ENCODE data around the gene AFG1L.

AFG1L gene

DNA sequence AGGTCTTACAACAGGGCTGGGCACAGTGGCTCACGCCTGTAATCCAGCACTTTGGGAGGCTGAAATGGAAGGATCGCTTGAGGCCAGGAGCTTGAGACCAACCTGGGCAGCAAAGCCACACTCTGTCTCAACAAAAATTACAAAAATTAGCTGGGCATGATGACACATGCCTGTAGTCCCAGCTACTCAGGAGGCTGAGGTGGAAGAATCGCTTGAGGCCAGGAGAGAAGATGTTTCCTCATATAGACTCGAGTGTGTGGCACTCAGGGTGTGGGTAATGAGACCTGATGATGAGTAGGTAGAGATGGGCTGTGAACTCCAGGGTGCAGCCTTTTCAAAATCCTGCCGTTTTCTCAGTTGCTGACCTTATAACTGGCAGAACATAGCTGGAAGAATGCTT lies 140.5 kb downstream of the AFG1L start:
- no peak overlapping the region for H3K27ac ChIP-seq (replicated peaks)
- peak in 1 of 2 experiments; percentile 21 for DNase-seq (ENCODE audit: low read depth in 1 of 2, low spot score in 1 of 2)
- TF ChIP-seq, protein P1, sequence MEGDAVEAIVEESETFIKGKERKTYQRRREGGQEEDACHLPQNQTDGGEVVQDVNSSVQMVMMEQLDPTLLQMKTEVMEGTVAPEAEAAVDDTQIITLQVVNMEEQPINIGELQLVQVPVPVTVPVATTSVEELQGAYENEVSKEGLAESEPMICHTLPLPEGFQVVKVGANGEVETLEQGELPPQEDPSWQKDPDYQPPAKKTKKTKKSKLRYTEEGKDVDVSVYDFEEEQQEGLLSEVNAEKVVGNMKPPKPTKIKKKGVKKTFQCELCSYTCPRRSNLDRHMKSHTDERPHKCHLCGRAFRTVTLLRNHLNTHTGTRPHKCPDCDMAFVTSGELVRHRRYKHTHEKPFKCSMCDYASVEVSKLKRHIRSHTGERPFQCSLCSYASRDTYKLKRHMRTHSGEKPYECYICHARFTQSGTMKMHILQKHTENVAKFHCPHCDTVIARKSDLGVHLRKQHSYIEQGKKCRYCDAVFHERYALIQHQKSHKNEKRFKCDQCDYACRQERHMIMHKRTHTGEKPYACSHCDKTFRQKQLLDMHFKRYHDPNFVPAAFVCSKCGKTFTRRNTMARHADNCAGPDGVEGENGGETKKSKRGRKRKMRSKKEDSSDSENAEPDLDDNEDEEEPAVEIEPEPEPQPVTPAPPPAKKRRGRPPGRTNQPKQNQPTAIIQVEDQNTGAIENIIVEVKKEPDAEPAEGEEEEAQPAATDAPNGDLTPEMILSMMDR (IDR thresholded peaks at IDR 0.05; ENCODE audit: insufficient read depth, low read length): no peak
- TF ChIP-seq SPI1 (IDR thresholded peaks at IDR 0.05; ENCODE audit: borderline replicate concordance, low read depth): no peak
- TF ChIP-seq, protein P2, sequence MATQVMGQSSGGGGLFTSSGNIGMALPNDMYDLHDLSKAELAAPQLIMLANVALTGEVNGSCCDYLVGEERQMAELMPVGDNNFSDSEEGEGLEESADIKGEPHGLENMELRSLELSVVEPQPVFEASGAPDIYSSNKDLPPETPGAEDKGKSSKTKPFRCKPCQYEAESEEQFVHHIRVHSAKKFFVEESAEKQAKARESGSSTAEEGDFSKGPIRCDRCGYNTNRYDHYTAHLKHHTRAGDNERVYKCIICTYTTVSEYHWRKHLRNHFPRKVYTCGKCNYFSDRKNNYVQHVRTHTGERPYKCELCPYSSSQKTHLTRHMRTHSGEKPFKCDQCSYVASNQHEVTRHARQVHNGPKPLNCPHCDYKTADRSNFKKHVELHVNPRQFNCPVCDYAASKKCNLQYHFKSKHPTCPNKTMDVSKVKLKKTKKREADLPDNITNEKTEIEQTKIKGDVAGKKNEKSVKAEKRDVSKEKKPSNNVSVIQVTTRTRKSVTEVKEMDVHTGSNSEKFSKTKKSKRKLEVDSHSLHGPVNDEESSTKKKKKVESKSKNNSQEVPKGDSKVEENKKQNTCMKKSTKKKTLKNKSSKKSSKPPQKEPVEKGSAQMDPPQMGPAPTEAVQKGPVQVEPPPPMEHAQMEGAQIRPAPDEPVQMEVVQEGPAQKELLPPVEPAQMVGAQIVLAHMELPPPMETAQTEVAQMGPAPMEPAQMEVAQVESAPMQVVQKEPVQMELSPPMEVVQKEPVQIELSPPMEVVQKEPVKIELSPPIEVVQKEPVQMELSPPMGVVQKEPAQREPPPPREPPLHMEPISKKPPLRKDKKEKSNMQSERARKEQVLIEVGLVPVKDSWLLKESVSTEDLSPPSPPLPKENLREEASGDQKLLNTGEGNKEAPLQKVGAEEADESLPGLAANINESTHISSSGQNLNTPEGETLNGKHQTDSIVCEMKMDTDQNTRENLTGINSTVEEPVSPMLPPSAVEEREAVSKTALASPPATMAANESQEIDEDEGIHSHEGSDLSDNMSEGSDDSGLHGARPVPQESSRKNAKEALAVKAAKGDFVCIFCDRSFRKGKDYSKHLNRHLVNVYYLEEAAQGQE (IDR thresholded peaks at IDR 0.05; ENCODE audit: insufficient replicate concordance, low read depth): no peak
- TF ChIP-seq GABPA (IDR thresholded peaks at IDR 0.05; ENCODE audit: low read depth): no peak
- TF ChIP-seq POLR2AphosphoS5 (IDR thresholded peaks at IDR 0.05; ENCODE audit: low read depth): no peak
- H3K27me3 ChIP-seq (ENCODE audit: insufficient read depth, poor library complexity, severe bottlenecking): no peaks in the 10 kb centered on the region
- H3K4me3 ChIP-seq (replicated peaks; ENCODE audit: insufficient read depth, low read length): no peak overlapping the region

DNA sequence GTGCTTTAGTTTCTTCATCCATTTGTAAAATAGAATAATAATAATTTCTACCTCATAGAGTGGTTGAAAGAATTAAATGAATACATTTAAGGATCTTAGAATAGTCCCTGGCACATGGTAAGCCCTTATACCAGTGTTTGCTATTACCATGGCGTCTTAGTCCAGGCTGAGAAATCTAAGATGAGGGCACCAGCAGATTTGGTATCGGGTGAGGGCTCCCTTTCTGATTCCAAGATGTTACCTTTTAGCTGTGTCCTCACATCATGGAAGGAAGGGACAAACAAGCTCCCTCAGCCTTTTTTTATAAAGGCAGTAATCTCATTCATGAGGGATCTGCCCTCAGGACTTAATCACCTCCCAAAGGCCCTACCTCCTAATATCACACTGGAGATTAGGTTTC lies 141.9 kb downstream of the AFG1L start:
- TF ChIP-seq, protein P1 (IDR thresholded peaks at IDR 0.05; ENCODE audit: insufficient read depth, low read length): no peak
- TF ChIP-seq POLR2AphosphoS5 (IDR thresholded peaks at IDR 0.05; ENCODE audit: low read depth) (no peak), GABPA (IDR thresholded peaks at IDR 0.05; ENCODE audit: low read depth) (no peak), SPI1 (IDR thresholded peaks at IDR 0.05; ENCODE audit: borderline replicate concordance, low read depth) (no peak)
- TF ChIP-seq, protein P2 (IDR thresholded peaks at IDR 0.05; ENCODE audit: insufficient replicate concordance, low read depth): no peak
- no peak for DNase-seq (ENCODE audit: low read depth in 1 of 2, low spot score in 1 of 2)
- no peak overlapping the region for H3K4me3 ChIP-seq (replicated peaks; ENCODE audit: insufficient read depth, low read length)
- H3K27me3 ChIP-seq (ENCODE audit: insufficient read depth, poor library complexity, severe bottlenecking): no peaks in the 10 kb centered on the region
- H3K27ac ChIP-seq (replicated peaks): no peak overlapping the region

DNA sequence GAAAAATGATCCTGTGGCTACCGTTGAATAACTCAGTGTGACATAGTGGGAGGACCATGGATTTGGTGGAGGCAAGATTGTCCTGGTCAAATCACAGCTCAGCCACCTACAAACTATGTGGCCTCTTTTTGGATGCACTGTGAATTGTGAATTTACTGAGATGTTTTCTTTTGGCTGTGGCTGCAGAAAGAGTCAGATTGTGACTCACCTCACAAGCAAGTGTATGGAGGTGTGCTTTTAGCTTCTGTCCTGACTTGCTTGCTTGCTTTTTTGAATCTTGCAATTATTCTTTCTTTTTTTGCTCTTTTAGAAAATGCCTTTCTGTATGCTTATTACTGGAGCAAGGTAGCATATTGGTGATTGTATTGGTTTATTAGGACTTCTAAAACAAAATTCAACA lies 143.0 kb downstream of the AFG1L start:
- no peaks in the 10 kb centered on the region for H3K27me3 ChIP-seq (ENCODE audit: insufficient read depth, poor library complexity, severe bottlenecking)
- H3K27ac ChIP-seq (replicated peaks): no peak overlapping the region
- no peak for DNase-seq (ENCODE audit: low read depth in 1 of 2, low spot score in 1 of 2)
- no peak overlapping the region for H3K4me3 ChIP-seq (replicated peaks; ENCODE audit: insufficient read depth, low read length)
- no peak for TF ChIP-seq SPI1 (IDR thresholded peaks at IDR 0.05; ENCODE audit: borderline replicate concordance, low read depth)
- TF ChIP-seq, protein P2 (IDR thresholded peaks at IDR 0.05; ENCODE audit: insufficient replicate concordance, low read depth): no peak
- no peak for TF ChIP-seq POLR2AphosphoS5 (IDR thresholded peaks at IDR 0.05; ENCODE audit: low read depth)
- TF ChIP-seq, protein P1 (IDR thresholded peaks at IDR 0.05; ENCODE audit: insufficient read depth, low read length): no peak
- TF ChIP-seq GABPA (IDR thresholded peaks at IDR 0.05; ENCODE audit: low read depth): no peak

Measured in HL-60 (cell line).